SK-N-SH (cell line): ENCODE results near the gene WDCP. TPM values are rescaled to one million over a fixed set of nuclear protein-coding genes. Genes with fewer than 3 reads are reported as not detected.

Experiments used
- CTCF ChIA-PET: fragments of 300-600, 350-600 bp; formaldehyde crosslinking; extraction: SDS; loops from one replicate; lab custom pipeline; 2021; lab: Yijun Ruan, JAX
- POLR2A ChIA-PET: fragments of 350-600 bp; sonication (Branson Sonifier 250); formaldehyde crosslinking; extraction: SDS; loops from one replicate; lab custom pipeline; 2020; ENCODE audit warnings: antibody characterized with exemption, inconsistent platforms; lab: Yijun Ruan, JAX
- DNase-seq: peaks from one replicate; pipeline ENCODE4 v3.0.0; 2012
- H2AFZ ChIP-seq: fragments of 200-600 bp; sonication (generic); 2 replicates; pipeline ENCODE4 v1.8.1; 2016; ENCODE audit warnings: antibody characterized with exemption, mild to moderate bottlenecking, low read depth
- H3F3A ChIP-seq: fragments of 200-600 bp; sonication (generic); replicated peaks from 2 replicates; pipeline ENCODE3; 2016; ENCODE audit warnings: antibody characterized with exemption, mild to moderate bottlenecking; ENCODE audit not compliant: insufficient read depth
- H3K27ac ChIP-seq, 2 experiments: fragments of 200-500 bp in 1 of 2; fragments of 200-600 bp in 1 of 2; sonication (Bioruptor generic) in 1 of 2; sonication (generic), shearing (Covaris generic) in 1 of 2; 2 replicates each; pipeline versions ENCODE4 v1.5.1 to v1.6.1; 2014 to 2016; ENCODE audit warnings: low read depth in 2 of 2, inconsistent platforms in 1 of 2, low read length in 1 of 2, mild to moderate bottlenecking in 1 of 2, mixed read lengths in 1 of 2
- H3K27me3 ChIP-seq: fragments of 200-600 bp; sonication (generic), shearing (Covaris generic); 2 replicates; pipeline ENCODE4 v1.6.1; 2016; ENCODE audit warnings: mixed run types; ENCODE audit not compliant: insufficient read depth
- H3K36me3 ChIP-seq, 2 experiments: fragments of 200-500 bp in 1 of 2; fragments of 200-600 bp in 1 of 2; sonication (Bioruptor generic) in 1 of 2; sonication (generic) in 1 of 2; replicated peaks in 1 of 2; 2 replicates each; pipeline versions ENCODE3 to v1.5.1; 2014 to 2016; ENCODE audit warnings: low read length in 1 of 2, mild to moderate bottlenecking in 1 of 2; ENCODE audit not compliant: insufficient read depth in 2 of 2, control insufficient read depth in 1 of 2
- H3K4me1 ChIP-seq, 2 experiments: fragments of 200-500 bp in 1 of 2; fragments of 200-600 bp in 1 of 2; sonication (Bioruptor generic) in 1 of 2; sonication (generic), shearing (Covaris generic) in 1 of 2; 2 replicates each; pipeline versions ENCODE4 v1.5.1 to v1.6.1; 2014 to 2016; ENCODE audit warnings: low read depth in 1 of 2, low read length in 1 of 2, mixed run types in 1 of 2; ENCODE audit not compliant: insufficient read depth in 2 of 2, control insufficient read depth in 1 of 2
- H3K4me2 ChIP-seq: fragments of 200-600 bp; sonication (generic), shearing (Covaris generic); 2 replicates; pipeline ENCODE4 v1.6.1; 2017; ENCODE audit warnings: mixed run types
- H3K4me3 ChIP-seq, 2 experiments: fragments of 200-500 bp in 1 of 2; fragments of 200-600 bp in 1 of 2; sonication (Bioruptor generic) in 1 of 2; sonication (generic), shearing (Covaris generic) in 1 of 2; 2 replicates each; pipeline versions ENCODE4 v1.5.1 to v1.8.1; 2014 to 2016; ENCODE audit warnings: low read depth in 2 of 2, inconsistent platforms in 1 of 2, low read length in 1 of 2, mild to moderate bottlenecking in 1 of 2, mixed read lengths in 1 of 2, moderate library complexity in 1 of 2
- H3K79me2 ChIP-seq: fragments of 200-600 bp; sonication (generic); 2 replicates; pipeline ENCODE4 v1.8.1; 2017; ENCODE audit warnings: mild to moderate bottlenecking; ENCODE audit not compliant: insufficient read depth
- H3K9ac ChIP-seq: fragments of 200-600 bp; sonication (generic); 2 replicates; pipeline ENCODE4 v1.6.1; 2017; ENCODE audit warnings: mixed run types
- H3K9me2 ChIP-seq: fragments of 200-600 bp; sonication (generic); 2 replicates; pipeline ENCODE4 v1.6.1; 2017; ENCODE audit warnings: mixed run types
- H3K9me3 ChIP-seq: fragments of 200-600 bp; sonication (generic); 2 replicates; pipeline ENCODE4 v1.6.1; 2017; ENCODE audit warnings: mixed run types, mild to moderate bottlenecking, moderate library complexity
- H4K20me1 ChIP-seq: fragments of 200-600 bp; sonication (generic); 2 replicates; pipeline ENCODE4 v1.6.1; 2017; ENCODE audit warnings: mild to moderate bottlenecking, mixed run types; ENCODE audit not compliant: insufficient read depth
- CHD2 ChIP-seq: fragments of 150-350 bp; IDR thresholded peaks from 2 replicates; pipeline ENCODE4 v1.6.1; 2018; ENCODE audit warnings: low read length; ENCODE audit not compliant: partially characterized antibody
- CTCF ChIP-seq: fragments of 200-600 bp; sonication (generic); IDR thresholded peaks from 2 replicates; pipeline ENCODE4 v1.6.1; 2017; ENCODE audit warnings: antibody characterized with exemption, mild to moderate bottlenecking, moderate library complexity
- EZH2phosphoT487 ChIP-seq: fragments of 200-600 bp; sonication (generic); IDR thresholded peaks from 2 replicates; pipeline ENCODE4 v1.6.1; 2017; ENCODE audit warnings: low read depth, mixed run types, mild to moderate bottlenecking, antibody characterized with exemption, moderate library complexity, borderline replicate concordance
- FOSL2 ChIP-seq: IDR thresholded peaks from 2 replicates; pipeline ENCODE4 v1.4.0; 2012; ENCODE audit warnings: low read depth, mild to moderate bottlenecking, moderate library complexity, borderline replicate concordance
- FOXJ3 ChIP-seq: sonication (generic); formaldehyde crosslinking; IDR thresholded peaks from 2 replicates; pipeline ENCODE4 v1.5.1; 2020; ENCODE audit warnings: mild to moderate bottlenecking, missing genetic modification reagents
- IRF3 ChIP-seq: fragments of 150-350 bp; IDR thresholded peaks from 2 replicates; pipeline ENCODE4 v1.6.1; 2016; ENCODE audit warnings: mild to moderate bottlenecking, low read depth, low read length
- MXI1 ChIP-seq: IDR thresholded peaks from 2 replicates; pipeline ENCODE4 v1.6.1; 2012; ENCODE audit warnings: mild to moderate bottlenecking, low read depth, low read length, improper control_type of control experiment
- NFIC ChIP-seq: IDR thresholded peaks from 2 replicates; pipeline ENCODE4 v1.4.0; 2012; ENCODE audit warnings: borderline replicate concordance
- NRF1 ChIP-seq: IDR thresholded peaks from 2 replicates; pipeline ENCODE4 v1.6.1; 2012; ENCODE audit warnings: low read depth, mild to moderate bottlenecking, low read length
- POLR2AphosphoS5 ChIP-seq: IDR thresholded peaks from 2 replicates; pipeline ENCODE4 v1.6.1; 2012; ENCODE audit warnings: low read depth, low read length
- RAD21 ChIP-seq: IDR thresholded peaks from 2 replicates; pipeline ENCODE4 v1.6.1; 2012; ENCODE audit warnings: mild to moderate bottlenecking, low read length
- RCOR1 ChIP-seq: fragments of 150-350 bp; IDR thresholded peaks from 2 replicates; pipeline ENCODE4 v1.6.1; 2017; ENCODE audit warnings: antibody characterized with exemption, low read length
- RFX5 ChIP-seq: IDR thresholded peaks from 2 replicates; pipeline ENCODE4 v1.6.1; 2012; ENCODE audit warnings: mild to moderate bottlenecking, improper control_type of control experiment, low read length
- RXRA ChIP-seq: IDR thresholded peaks from 2 replicates; pipeline ENCODE4 v1.4.0; 2012; ENCODE audit warnings: low read depth, mild to moderate bottlenecking, borderline replicate concordance
- TAF1 ChIP-seq: IDR thresholded peaks from 2 replicates; pipeline ENCODE4 v1.6.1; 2012; ENCODE audit warnings: low read depth, mild to moderate bottlenecking, low read length, moderate library complexity, borderline replicate concordance
- TCF12 ChIP-seq: IDR thresholded peaks from 2 replicates; pipeline ENCODE4 v1.4.0; 2012
- TEAD4 ChIP-seq: IDR thresholded peaks from 2 replicates; pipeline ENCODE4 v1.4.0; 2012; ENCODE audit warnings: mild to moderate bottlenecking, borderline replicate concordance; ENCODE audit not compliant: insufficient read depth
- USF2 ChIP-seq: fragments of 150-350 bp; IDR thresholded peaks from 2 replicates; pipeline ENCODE4 v1.6.1; 2017; ENCODE audit warnings: antibody characterized with exemption, low read length, low read depth, borderline replicate concordance
- YY1 ChIP-seq: IDR thresholded peaks from 2 replicates; pipeline ENCODE4 v1.4.0; 2012; ENCODE audit warnings: low read depth, mild to moderate bottlenecking
- ZBTB33 ChIP-seq: IDR thresholded peaks from 2 replicates; pipeline ENCODE4 v1.4.0; 2012; ENCODE audit warnings: low read depth, borderline replicate concordance
- WGBS: methylation state at CpG from one replicate; pipeline ENCODE4 v1.1.6; 2017; ENCODE audit warnings: low lambda C conversion rate; 5-methylcytosine and 5-hydroxymethylcytosine counted together
- polyA plus RNA-seq, 3 experiments: library from polyadenylated mRNA; depleted of rRNA; stranded (reverse); fragments of >200 nt; gene quantifications; 2 replicates each; pipeline ENCODE4 v1.2.3, GENCODE V29; 2012
- TF ChIP-seq, protein P1 (sequence below): IDR thresholded peaks from 2 replicates; pipeline ENCODE4 v1.4.0; 2012; ENCODE audit warnings: low read depth
- TF ChIP-seq, protein P2 (sequence below): IDR thresholded peaks from 2 replicates; pipeline ENCODE4; 2012
- TF ChIP-seq, protein P3 (sequence below): IDR thresholded peaks from 2 replicates; pipeline ENCODE4 v1.4.0; 2012; ENCODE audit warnings: low read depth, borderline replicate concordance

Gene WDCP
- polyA plus RNA-seq, 1 of the 3 experiments (the other 2 are of a cell fraction), result 7.1 TPM

GRCh38 chr2:24075915-24076848, 29.0 kb upstream of the WDCP start, which contains the start of gene SF3B6:
SF3B6 (minus strand) TSS chr2:24076326; CDS start chr2:24076229, 97 bp downstream.
- Histone ChIP-seq H3K9me3 (no peaks in the 10 kb centered on the region), H3K4me3 (peak within 1 kb of the TSS; percentile 82), H3K36me3 (peaks cover 36 to 48% of the 10 kb centered on the region in 2 experiments), H3K4me2 (peak within 1 kb of the TSS; percentile 85), H2AFZ (peak within 1 kb of the TSS; percentile 67; the same call in 1 of the 2 replicates), H3K9ac (peak within 1 kb of the TSS; percentile 76), H3K4me1 (peaks cover 7% of the 10 kb centered on the region in 2 experiments; a peak in 2 of 4 replicates), H4K20me1 (no peaks in the 10 kb centered on the region), H3K79me2 (peaks cover 49% of the 10 kb centered on the region), H3K27me3 (no peaks in the 10 kb centered on the region), H3K27ac (peak within 1 kb of the TSS; percentile 79 to 91), H3K9me2 (no peaks in the 10 kb centered on the region), H3F3A (peaks cover 27% of the 10 kb centered on the region)
- CTCF ChIA-PET, result interaction anchor here (0.6 to 5.6 kb wide), 9 partner anchors 9 to 752 kb away, joined by 3 to 34 read pairs (median 4); partner anchors contain the start of genes ATAD2B, FKBP1B and TP53I3
- POLR2A ChIA-PET, result interaction anchor here (0.5 to 2.0 kb wide), 14 partner anchors 9 to 1177 kb away, joined by 3 to 25 read pairs (median 4); partner anchors contain the start of genes ATAD2B, FKBP1B, ITSN2 and PFN4
- DNase-seq, result peak; percentile 96
- WGBS, result 2% methylated on average over 62 of the region's 64 CpGs
- TF ChIP-seq CTCF (no peak), NFIC (peak; percentile 70; the same call in 1 of the 2 replicates), EZH2phosphoT487 (no peak), RFX5 (peak; percentile 63), IRF3 (peak; percentile 56), FOSL2 (no peak; the same call in 1 of the 2 replicates), ZBTB33 (peak; percentile 91), CHD2 (peak; percentile 97), RCOR1 (peak; percentile 87), POLR2AphosphoS5 (peak; percentile 97), MXI1 (peak; percentile 85), FOXJ3 (peak; percentile 93), TCF12 (peak; percentile 65; the same call in 1 of the 2 replicates), TEAD4 (peak; percentile 39; the same call in 1 of the 2 replicates), YY1 (peak; percentile 78), TAF1 (peak; percentile 90), USF2 (no peak), RAD21 (no peak), RXRA (no peak), NRF1 (no peak)
- TF ChIP-seq, protein P1, sequence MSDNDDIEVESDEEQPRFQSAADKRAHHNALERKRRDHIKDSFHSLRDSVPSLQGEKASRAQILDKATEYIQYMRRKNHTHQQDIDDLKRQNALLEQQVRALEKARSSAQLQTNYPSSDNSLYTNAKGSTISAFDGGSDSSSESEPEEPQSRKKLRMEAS, result peak; percentile 97
- TF ChIP-seq, protein P2, sequence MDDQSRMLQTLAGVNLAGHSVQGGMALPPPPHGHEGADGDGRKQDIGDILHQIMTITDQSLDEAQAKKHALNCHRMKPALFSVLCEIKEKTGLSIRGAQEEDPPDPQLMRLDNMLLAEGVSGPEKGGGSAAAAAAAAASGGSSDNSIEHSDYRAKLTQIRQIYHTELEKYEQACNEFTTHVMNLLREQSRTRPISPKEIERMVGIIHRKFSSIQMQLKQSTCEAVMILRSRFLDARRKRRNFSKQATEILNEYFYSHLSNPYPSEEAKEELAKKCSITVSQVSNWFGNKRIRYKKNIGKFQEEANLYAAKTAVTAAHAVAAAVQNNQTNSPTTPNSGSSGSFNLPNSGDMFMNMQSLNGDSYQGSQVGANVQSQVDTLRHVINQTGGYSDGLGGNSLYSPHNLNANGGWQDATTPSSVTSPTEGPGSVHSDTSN, result peak; percentile 81
- TF ChIP-seq, protein P3, sequence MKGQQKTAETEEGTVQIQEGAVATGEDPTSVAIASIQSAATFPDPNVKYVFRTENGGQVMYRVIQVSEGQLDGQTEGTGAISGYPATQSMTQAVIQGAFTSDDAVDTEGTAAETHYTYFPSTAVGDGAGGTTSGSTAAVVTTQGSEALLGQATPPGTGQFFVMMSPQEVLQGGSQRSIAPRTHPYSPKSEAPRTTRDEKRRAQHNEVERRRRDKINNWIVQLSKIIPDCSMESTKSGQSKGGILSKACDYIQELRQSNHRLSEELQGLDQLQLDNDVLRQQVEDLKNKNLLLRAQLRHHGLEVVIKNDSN, result no peak
